ENCODE data around the gene MAEA. TPM values are rescaled to one million over a fixed set of nuclear protein-coding genes. Genes with fewer than 3 reads are reported as not detected.
A peak's percentile ranks its signal among the peaks of the same experiment; 100 is the strongest.

The MAEA gene
- total RNA-seq, 1 donor from 2014 or later: 56.3 TPM

GRCh38 chr4:1348014-1348513 is 58.4 kb downstream of the MAEA start:
- Mint-ChIP-seq H3K4me3 (ENCODE audit: unreplicated experiment) (peak overlapping the region; percentile 81), H3K9me3 (ENCODE audit: low read depth) (no peaks in the 10 kb centered on the region), H3K27me3 (ENCODE audit: low read depth) (no peaks in the 10 kb centered on the region), H3K36me3 (ENCODE audit: low read depth) (peaks cover 5% of the 10 kb centered on the region), H3K27ac (ENCODE audit: unreplicated experiment) (peak overlapping the region; percentile 93), H3K4me1 (ENCODE audit: low read depth) (peaks cover 44% of the 10 kb centered on the region)
- no peak for DNase-seq (ENCODE audit: low spot score)
- no peak for TF ChIP-seq CTCF (IDR thresholded peaks at IDR 0.05)

- Mint-ChIP-seq H3K36me3 (ENCODE audit: low read depth) (peaks cover 5% of the 10 kb centered on the region), H3K4me1 (ENCODE audit: low read depth) (peaks cover 44% of the 10 kb centered on the region)
- no peak for TF ChIP-seq CTCF (IDR thresholded peaks at IDR 0.05)
Observed at GRCh38 chr4:1348746-1349145, 59.1 kb downstream of the MAEA start.

GRCh38 chr4:1349359-1350168 is 59.9 kb downstream of the MAEA start:
- H3K27me3 Mint-ChIP-seq (ENCODE audit: low read depth): no peaks in the 10 kb centered on the region
- peak overlapping the region; percentile 6 for H3K4me3 Mint-ChIP-seq (ENCODE audit: unreplicated experiment)
- no peak for DNase-seq (ENCODE audit: low spot score)
- no peaks in the 10 kb centered on the region for H3K9me3 Mint-ChIP-seq (ENCODE audit: low read depth)
- peaks cover 5% of the 10 kb centered on the region for H3K36me3 Mint-ChIP-seq (ENCODE audit: low read depth)
- TF ChIP-seq CTCF (IDR thresholded peaks at IDR 0.05): no peak
- H3K4me1 Mint-ChIP-seq (ENCODE audit: low read depth): peaks cover 43% of the 10 kb centered on the region
- no peak overlapping the region for H3K27ac Mint-ChIP-seq (ENCODE audit: unreplicated experiment)

More at GRCh38 chr4:1348746-1349145, 59.1 kb downstream of the MAEA start:
- Mint-ChIP-seq H3K9me3 (ENCODE audit: low read depth) (no peaks in the 10 kb centered on the region), H3K4me3 (ENCODE audit: unreplicated experiment) (peak overlapping the region; percentile 81), H3K27me3 (ENCODE audit: low read depth) (no peaks in the 10 kb centered on the region), H3K27ac (ENCODE audit: unreplicated experiment) (peak overlapping the region; percentile 49)
- no peak for DNase-seq (ENCODE audit: low spot score)

- DNase-seq (ENCODE audit: low spot score): no peak
- TF ChIP-seq CTCF (IDR thresholded peaks at IDR 0.05): no peak
- Mint-ChIP-seq H3K27me3 (ENCODE audit: low read depth) (no peaks in the 10 kb centered on the region), H3K36me3 (ENCODE audit: low read depth) (peaks cover 5% of the 10 kb centered on the region), H3K9me3 (ENCODE audit: low read depth) (no peaks in the 10 kb centered on the region), H3K4me3 (ENCODE audit: unreplicated experiment) (no peak overlapping the region), H3K4me1 (ENCODE audit: low read depth) (peaks cover 37% of the 10 kb centered on the region), H3K27ac (ENCODE audit: unreplicated experiment) (peak overlapping the region; percentile 32)
Observed at GRCh38 chr4:1350169-1350520, 60.5 kb downstream of the MAEA start.

GRCh38 chr4:1351854-1352566 is 62.3 kb downstream of the MAEA start:
- DNase-seq (ENCODE audit: low spot score): no peak
- peak; percentile 97 for TF ChIP-seq CTCF (IDR thresholded peaks at IDR 0.05)
- H3K4me3 Mint-ChIP-seq (ENCODE audit: unreplicated experiment): no peak overlapping the region
- no peaks in the 10 kb centered on the region for H3K27me3 Mint-ChIP-seq (ENCODE audit: low read depth)
- H3K27ac Mint-ChIP-seq (ENCODE audit: unreplicated experiment): peak overlapping the region; percentile 59
- H3K4me1 Mint-ChIP-seq (ENCODE audit: low read depth): peaks cover 30% of the 10 kb centered on the region
- H3K9me3 Mint-ChIP-seq (ENCODE audit: low read depth): no peaks in the 10 kb centered on the region
- peaks cover 7% of the 10 kb centered on the region for H3K36me3 Mint-ChIP-seq (ENCODE audit: low read depth)

All from chondrocyte (in vitro differentiated cells).